H9 (cell line): Measurements from ENCODE around the gene DLG2. TPM values are rescaled to one million over a fixed set of nuclear protein-coding genes. Genes with fewer than 3 reads are reported as not detected.

Experiments used
- DNase-seq: peaks from one replicate; pipeline ENCODE4 v3.0.0-alpha.2; 2017
- H2AFZ ChIP-seq: one replicate; pipeline ENCODE4 v1.6.1; 2013; ENCODE audit warnings: mild to moderate bottlenecking, low read length, control low read depth, moderate library complexity
- H2AK5ac ChIP-seq: 2 replicates; pipeline ENCODE4 v1.6.1; 2013; ENCODE audit warnings: low read length, control low read depth, mixed read lengths; ENCODE audit not compliant: insufficient read length
- H2BK120ac ChIP-seq: one replicate; pipeline ENCODE4 v1.6.1; 2013; ENCODE audit warnings: low read depth, mild to moderate bottlenecking, low read length, control low read depth, inconsistent platforms; ENCODE audit not compliant: poor library complexity, severe bottlenecking
- H2BK12ac ChIP-seq: 2 replicates; pipeline ENCODE4 v1.6.1; 2013; ENCODE audit warnings: low read length, control low read depth, mixed read lengths, low read depth; ENCODE audit not compliant: insufficient read length
- H2BK15ac ChIP-seq: 2 replicates; pipeline ENCODE4 v1.6.1; 2013; ENCODE audit warnings: low read depth, low read length, control low read depth
- H2BK20ac ChIP-seq: one replicate; pipeline ENCODE4 v1.6.1; 2013; ENCODE audit warnings: low read depth, mild to moderate bottlenecking, low read length, control low read depth, inconsistent platforms; ENCODE audit not compliant: poor library complexity, severe bottlenecking
- H2BK5ac ChIP-seq: 2 replicates; pipeline ENCODE4 v1.6.1; 2013; ENCODE audit warnings: low read length, control low read depth, mixed read lengths; ENCODE audit not compliant: insufficient read length
- H3K14ac ChIP-seq: 2 replicates; pipeline ENCODE4 v1.6.1; 2013; ENCODE audit warnings: low read length, control low read depth; ENCODE audit not compliant: insufficient read depth
- H3K18ac ChIP-seq: 2 replicates; pipeline ENCODE4 v1.6.1; 2013; ENCODE audit warnings: low read depth, mild to moderate bottlenecking, mixed read lengths, low read length, control low read depth; ENCODE audit not compliant: insufficient read length
- H3K23ac ChIP-seq: 2 replicates; pipeline ENCODE4 v1.6.1; 2013; ENCODE audit warnings: low read length, control low read depth, mixed read lengths, low read depth; ENCODE audit not compliant: insufficient read length
- H3K23me2 ChIP-seq: 2 replicates; pipeline ENCODE4 v1.6.1; 2013; ENCODE audit warnings: low read depth, mild to moderate bottlenecking, mixed read lengths, low read length, control low read depth; ENCODE audit not compliant: insufficient read length, poor library complexity, severe bottlenecking
- H3K27ac ChIP-seq: 2 replicates; pipeline ENCODE4 v1.5.1; 2013; ENCODE audit warnings: low read length, control low read depth, mixed read lengths, low read depth; ENCODE audit not compliant: insufficient read length
- H3K27me3 ChIP-seq: 2 replicates; pipeline ENCODE4 v1.6.1; 2013; ENCODE audit warnings: low read length, control low read depth, inconsistent platforms; ENCODE audit not compliant: insufficient read depth
- H3K4ac ChIP-seq: 2 replicates; pipeline ENCODE4 v1.6.1; 2013; ENCODE audit warnings: low read depth, mild to moderate bottlenecking, control low read depth, inconsistent platforms, low read length, moderate library complexity
- H3K4me1 ChIP-seq: 2 replicates; pipeline ENCODE4 v1.6.1; 2013; ENCODE audit warnings: low read length, control low read depth, inconsistent platforms; ENCODE audit not compliant: insufficient read depth
- H3K4me2 ChIP-seq: 2 replicates; pipeline ENCODE4 v1.6.1; 2013; ENCODE audit warnings: low read length, control low read depth, mixed read lengths; ENCODE audit not compliant: insufficient read length, insufficient read depth
- H3K56ac ChIP-seq: 2 replicates; pipeline ENCODE4 v1.6.1; 2013; ENCODE audit warnings: low read depth, mild to moderate bottlenecking, mixed read lengths, low read length, control low read depth; ENCODE audit not compliant: insufficient read length
- H3K79me1 ChIP-seq: 2 replicates; pipeline ENCODE4 v1.6.1; 2013; ENCODE audit warnings: low read depth, mild to moderate bottlenecking, moderate library complexity, low read length, control low read depth, inconsistent platforms; ENCODE audit not compliant: insufficient read depth, poor library complexity, severe bottlenecking
- H3K79me2 ChIP-seq: 2 replicates; pipeline ENCODE4 v1.6.1; 2013; ENCODE audit warnings: low read length, control low read depth, inconsistent platforms; ENCODE audit not compliant: insufficient read depth
- H3K9ac ChIP-seq: 2 replicates; pipeline ENCODE4 v1.6.1; 2013; ENCODE audit warnings: low read length, control low read depth, mixed read lengths; ENCODE audit not compliant: insufficient read length; ENCODE audit errors: extremely low read depth
- H3K9me3 ChIP-seq: one replicate; pipeline ENCODE4 v1.6.1; 2013; ENCODE audit warnings: low read depth, low read length, inconsistent platforms; ENCODE audit not compliant: control insufficient read depth
- H3T11ph ChIP-seq: one replicate; pipeline ENCODE4 v1.6.1; 2013; ENCODE audit warnings: mild to moderate bottlenecking, low read length, control low read depth, inconsistent platforms
- H4K20me1 ChIP-seq: one replicate; pipeline ENCODE4 v1.6.1; 2013; ENCODE audit not compliant: control insufficient read depth, insufficient read length, insufficient read depth
- H4K5ac ChIP-seq: 2 replicates; pipeline ENCODE4 v1.6.1; 2013; ENCODE audit warnings: low read depth, mild to moderate bottlenecking, mixed read lengths, low read length, control low read depth; ENCODE audit not compliant: insufficient read length
- H4K8ac ChIP-seq: replicated peaks from 2 replicates; pipeline ENCODE4 v1.6.1; 2013; ENCODE audit warnings: low read length, control low read depth, mixed read lengths, low read depth; ENCODE audit not compliant: insufficient read length
- H4K91ac ChIP-seq: 2 replicates; pipeline ENCODE4 v1.6.1; 2013; ENCODE audit warnings: low read depth, mild to moderate bottlenecking, moderate library complexity, mixed read lengths, low read length, control low read depth; ENCODE audit not compliant: insufficient read length
- H3K27ac Mint-ChIP-seq, 3 experiments: 2 replicates in 2 of 3; 3 replicates in 1 of 3; pipeline ENCODE4 v1.8.0; 2020 to 2021; ENCODE audit warnings: mixed read lengths in 3 of 3, mild to moderate bottlenecking in 1 of 3, moderate library complexity in 1 of 3
- H3K27me3 Mint-ChIP-seq: 2 replicates; pipeline ENCODE4 v1.8.0; 2021; ENCODE audit warnings: low read depth, mild to moderate bottlenecking, moderate library complexity, mixed read lengths
- H3K36me3 Mint-ChIP-seq, 3 experiments: 2 replicates in 2 of 3; 3 replicates in 1 of 3; pipeline ENCODE4 v1.8.0; 2020 to 2021; ENCODE audit warnings: low read depth in 3 of 3, mixed read lengths in 3 of 3; ENCODE audit not compliant: insufficient read depth in 1 of 3
- H3K4me1 Mint-ChIP-seq, 2 experiments: 2 replicates each; pipeline ENCODE4 v1.8.0; 2020; ENCODE audit warnings: mixed read lengths in 2 of 2
- H3K4me3 Mint-ChIP-seq, 2 experiments: 2 replicates in 1 of 2; 3 replicates in 1 of 2; pipeline ENCODE4 v1.8.0; 2020 to 2021; ENCODE audit warnings: mild to moderate bottlenecking in 2 of 2, mixed read lengths in 2 of 2, moderate library complexity in 1 of 2
- H3K9me3 Mint-ChIP-seq, 2 experiments: 2 replicates in 1 of 2; 3 replicates in 1 of 2; pipeline ENCODE4 v1.8.0; 2020; ENCODE audit warnings: mild to moderate bottlenecking in 2 of 2, mixed read lengths in 2 of 2, moderate library complexity in 1 of 2
- WGBS: extraction: QIAGEN DNeasy Blood & Tissue Kit; methylation state at CpG from one replicate; pipeline ENCODE4 v1.1.7; 2013; ENCODE audit warnings: missing lambda C conversion rate, low lambda C conversion rate, mixed read lengths; ENCODE audit not compliant: insufficient read length; ENCODE audit errors: extremely low coverage; 5-methylcytosine and 5-hydroxymethylcytosine counted together
- total RNA-seq: library from RNA; stranded (reverse); gene quantifications from 2 replicates; pipeline ENCODE4 v1.2.1, GENCODE V29; 2021
- TF ChIP-seq, protein P1 (sequence below): fragments of 200-600 bp; sonication (generic); conservative IDR thresholded peaks from 3 replicates; pipeline ENCODE4 v1.8.0; 2021; ENCODE audit warnings: antibody characterized with exemption, mild to moderate bottlenecking

DLG2 gene
- total RNA-seq, 1 experiment from 2014 or later: 8.0 TPM

DNA sequence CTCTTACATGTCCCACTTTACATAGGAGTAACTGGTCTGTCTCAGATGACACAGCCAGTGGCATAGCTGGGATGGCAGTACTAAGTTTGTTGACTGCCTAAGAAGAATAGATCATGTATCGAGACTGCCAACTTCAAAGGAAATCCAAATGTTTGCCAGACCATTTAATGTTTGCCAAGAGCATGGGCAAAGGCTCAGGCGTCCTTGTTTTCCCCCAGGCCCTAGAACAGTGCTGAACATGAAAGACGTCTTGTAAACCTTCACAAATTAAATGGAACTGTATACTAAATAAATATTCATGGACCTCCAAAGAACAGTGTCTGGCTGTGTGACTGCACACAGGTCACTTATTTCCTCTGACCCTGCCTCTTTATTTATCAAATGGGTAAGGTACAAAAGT, 2106.3 kb downstream of the DLG2 start:
- Histone ChIP-seq H3K23me2 (no peaks in the 10 kb centered on the region), H4K8ac (no peak overlapping the region), H3K79me2 (no peaks in the 10 kb centered on the region), H3K23ac (no peak overlapping the region), H3K27ac (no peak overlapping the region), H2AFZ (no peak overlapping the region), H4K20me1 (no peaks in the 10 kb centered on the region), H3K9me3 (no peaks in the 10 kb centered on the region), H3K14ac (no peak overlapping the region), H2BK120ac (no peak overlapping the region), H3K18ac (no peak overlapping the region), H2BK15ac (no peak overlapping the region), H3K4me2 (no peak overlapping the region), H3T11ph (no peak overlapping the region), H3K4me1 (peaks cover 5% of the 10 kb centered on the region; the same call in 1 of the 2 replicates), H3K56ac (no peak overlapping the region), H3K4ac (no peak overlapping the region), H3K27me3 (no peaks in the 10 kb centered on the region), H3K79me1 (no peaks in the 10 kb centered on the region), H4K91ac (no peak overlapping the region), H2BK20ac (no peak overlapping the region), H3K9ac (no peak overlapping the region), H4K5ac (no peak overlapping the region), H2AK5ac (no peak overlapping the region), H2BK5ac (no peak overlapping the region), H2BK12ac (no peak overlapping the region)
- no CpG with 5 or more reads among the region's 3 CpGs for whole genome bisulfite sequencing
- Mint-ChIP-seq H3K27me3 (no peaks in the 10 kb centered on the region), H3K36me3 (peaks cover 6 to 17% (median 10%) of the 10 kb centered on the region in 3 experiments), H3K9me3 (peaks cover 13 to 17% of the 10 kb centered on the region in 2 experiments), H3K4me3 (no peak overlapping the region), H3K27ac (no peak overlapping the region), H3K4me1 (peaks cover 11 to 16% of the 10 kb centered on the region in 2 experiments)
- TF ChIP-seq, protein P1, sequence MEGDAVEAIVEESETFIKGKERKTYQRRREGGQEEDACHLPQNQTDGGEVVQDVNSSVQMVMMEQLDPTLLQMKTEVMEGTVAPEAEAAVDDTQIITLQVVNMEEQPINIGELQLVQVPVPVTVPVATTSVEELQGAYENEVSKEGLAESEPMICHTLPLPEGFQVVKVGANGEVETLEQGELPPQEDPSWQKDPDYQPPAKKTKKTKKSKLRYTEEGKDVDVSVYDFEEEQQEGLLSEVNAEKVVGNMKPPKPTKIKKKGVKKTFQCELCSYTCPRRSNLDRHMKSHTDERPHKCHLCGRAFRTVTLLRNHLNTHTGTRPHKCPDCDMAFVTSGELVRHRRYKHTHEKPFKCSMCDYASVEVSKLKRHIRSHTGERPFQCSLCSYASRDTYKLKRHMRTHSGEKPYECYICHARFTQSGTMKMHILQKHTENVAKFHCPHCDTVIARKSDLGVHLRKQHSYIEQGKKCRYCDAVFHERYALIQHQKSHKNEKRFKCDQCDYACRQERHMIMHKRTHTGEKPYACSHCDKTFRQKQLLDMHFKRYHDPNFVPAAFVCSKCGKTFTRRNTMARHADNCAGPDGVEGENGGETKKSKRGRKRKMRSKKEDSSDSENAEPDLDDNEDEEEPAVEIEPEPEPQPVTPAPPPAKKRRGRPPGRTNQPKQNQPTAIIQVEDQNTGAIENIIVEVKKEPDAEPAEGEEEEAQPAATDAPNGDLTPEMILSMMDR: no peak
- DNase-seq: no peak
